Skin epidermis (tissue), 12 donors: Measurements from ENCODE around the gene NINL.

Source experiments
- H3K27ac ChIP-seq, 21 experiments: fragments of 200-600 bp; sonication (generic) in 11 of 21; one replicate each; pipeline ENCODE4 v1.5.0; 2020; ENCODE audit warnings: mild to moderate bottlenecking in 3 of 21, inconsistent platforms in 2 of 21, moderate library complexity in 2 of 21
- H3K4me3 ChIP-seq, 7 experiments: fragments of 200-600 bp; sonication (generic) in 2 of 7; one replicate each; pipeline ENCODE4 v1.5.0; 2020; ENCODE audit warnings: inconsistent platforms in 2 of 7, mild to moderate bottlenecking in 2 of 7, moderate library complexity in 1 of 7

NINL gene

GRCh38 chr20:25538838-25539665 lies 46.3 kb downstream of the NINL start:
- Histone ChIP-seq H3K27ac (peak overlapping the region in 6 of 21 experiments; percentile 4 to 55 (median 33)), H3K4me3 (peak overlapping the region in 1 of 7 experiments; percentile 32)

GRCh38 chr20:25537890-25538289 lies 47.4 kb downstream of the NINL start:
- Histone ChIP-seq H3K4me3 (no peak overlapping the region), H3K27ac (no peak overlapping the region)

GRCh38 chr20:25535762-25536161 lies 49.6 kb downstream of the NINL start:
- no peak overlapping the region for H3K4me3 ChIP-seq
- no peak overlapping the region for H3K27ac ChIP-seq

- Histone ChIP-seq H3K27ac (no peak overlapping the region), H3K4me3 (no peak overlapping the region)
These were observed 50.5 kb downstream of the NINL start for GRCh38 chr20:25534845-25535244.

DNA sequence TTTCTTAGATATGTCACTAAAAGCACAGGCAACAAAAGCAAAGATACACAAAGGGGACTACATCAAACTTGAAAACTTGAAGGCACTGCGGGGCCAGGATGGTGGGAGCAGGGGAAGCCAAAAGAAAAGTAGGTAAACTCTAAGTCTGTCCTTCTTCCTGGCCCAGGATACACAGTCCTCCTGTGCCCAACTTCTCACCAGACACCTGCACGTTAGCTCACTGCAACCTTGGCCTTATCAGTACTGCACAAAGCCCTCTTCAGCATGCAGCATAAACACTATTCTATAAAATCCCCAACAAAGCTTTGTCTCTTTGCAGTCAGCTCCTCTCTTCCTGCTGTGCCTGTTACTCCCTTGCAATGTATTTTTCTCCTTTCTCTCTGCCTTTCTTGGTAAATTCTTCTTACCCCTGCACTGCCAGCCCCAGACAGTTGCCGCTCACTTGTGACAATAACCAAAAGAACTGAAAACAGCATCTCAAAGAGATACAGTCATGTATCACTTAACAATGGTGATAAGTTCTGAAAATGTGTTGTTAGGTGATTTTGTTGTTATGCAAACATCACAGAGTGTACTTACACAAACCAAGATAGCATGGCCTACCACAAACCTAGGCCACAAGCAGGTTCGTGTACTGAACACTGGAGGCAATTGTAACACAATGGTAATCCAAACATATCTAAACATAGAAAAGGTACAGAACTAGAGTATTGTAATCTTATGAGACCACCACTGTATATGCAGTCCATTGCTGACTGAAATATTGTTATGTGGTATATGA lies 51.2 kb downstream of the NINL start:
- H3K4me3 ChIP-seq: no peak overlapping the region
- H3K27ac ChIP-seq: no peak overlapping the region

DNA sequence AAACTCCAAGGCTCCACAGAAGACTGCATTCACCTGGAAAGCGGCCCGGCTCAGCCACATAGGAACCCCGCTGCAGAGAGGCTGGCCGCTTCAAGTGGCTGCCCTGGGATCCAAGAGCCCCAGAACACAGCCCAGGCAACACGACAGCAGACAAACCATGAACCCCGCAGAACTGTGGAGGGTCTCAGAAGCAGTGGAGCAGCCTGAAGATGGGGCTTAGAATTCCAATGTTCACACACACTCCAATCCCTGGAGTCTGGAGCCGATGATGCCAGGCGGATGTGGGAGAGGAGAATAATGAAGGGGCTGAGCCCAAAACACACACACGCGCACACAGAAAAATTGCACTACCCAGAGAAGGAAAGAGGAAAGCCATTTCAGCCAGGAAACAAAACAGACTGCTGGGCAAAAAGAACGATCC lies 52.4 kb downstream of the NINL start:
- no peak overlapping the region for H3K4me3 ChIP-seq
- no peak overlapping the region for H3K27ac ChIP-seq

DNA sequence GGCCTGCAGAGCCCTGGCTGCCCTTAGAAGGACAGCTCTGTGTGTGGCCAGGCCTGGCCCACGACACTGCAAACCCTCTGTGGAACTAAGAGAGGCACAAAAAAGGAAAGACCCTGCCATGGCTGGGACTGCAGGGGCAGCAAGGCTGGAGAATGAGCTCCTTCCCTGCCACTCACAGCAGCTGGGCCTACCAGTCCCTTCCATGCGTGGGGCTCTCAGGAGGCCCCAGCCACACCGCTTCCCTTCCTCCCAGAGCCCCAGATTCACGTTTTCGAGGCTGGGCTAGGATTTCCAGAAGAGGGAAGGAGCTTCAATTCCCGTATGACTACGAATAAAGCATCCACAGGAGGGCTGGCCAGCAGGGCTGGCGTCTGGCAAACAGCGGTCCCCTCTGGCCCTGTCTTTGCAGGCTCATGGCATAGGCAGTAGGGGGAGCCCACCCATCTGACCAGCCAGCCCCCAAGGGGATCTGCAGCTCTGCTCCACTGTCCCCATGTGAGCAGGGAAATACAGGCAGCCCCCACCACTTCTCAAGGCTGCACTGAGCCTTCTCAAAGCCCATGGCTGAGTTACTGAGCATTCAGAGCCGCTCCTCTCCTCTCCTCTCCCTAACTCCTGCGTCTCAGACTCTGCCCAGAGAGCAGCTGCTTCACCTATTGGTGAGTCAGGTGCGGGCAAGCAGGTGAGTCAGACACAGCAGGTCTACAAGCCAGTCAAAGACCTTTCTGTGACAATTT lies 53.1 kb downstream of the NINL start:
- H3K27ac ChIP-seq: peak overlapping the region in 1 of 21 experiments; percentile 49
- H3K4me3 ChIP-seq: no peak overlapping the region

DNA sequence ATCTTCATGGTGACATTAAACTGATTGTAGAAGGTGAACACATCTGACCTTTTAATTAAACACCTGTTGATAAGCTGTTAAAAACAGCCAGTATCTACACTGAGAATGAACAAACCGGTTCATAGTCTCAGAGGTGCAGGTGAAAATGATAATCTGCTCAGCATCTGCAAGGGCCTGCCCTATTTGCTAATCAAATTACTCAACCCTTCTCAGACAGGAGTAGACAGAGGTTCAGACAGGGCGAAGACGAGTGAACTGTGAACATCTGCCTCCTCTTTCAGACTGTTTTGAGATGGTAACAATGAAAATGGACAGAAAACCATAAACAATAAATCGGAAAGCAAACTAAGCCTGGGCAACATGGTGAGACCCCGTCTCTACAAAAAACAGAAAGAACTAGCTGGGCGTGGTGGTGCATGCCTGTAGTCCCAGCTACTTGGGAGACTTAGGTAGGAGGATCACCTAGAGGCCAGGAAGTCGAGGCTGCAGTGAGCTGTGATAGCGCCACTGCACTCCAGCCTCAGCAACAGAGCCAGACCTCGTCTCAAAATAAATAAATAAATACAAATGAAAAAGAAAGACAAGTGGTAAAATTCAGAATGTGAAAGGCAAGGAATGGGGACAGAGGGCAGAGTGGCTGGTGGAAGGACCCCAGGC lies 55.9 kb downstream of the NINL start:
- Histone ChIP-seq H3K4me3 (no peak overlapping the region), H3K27ac (no peak overlapping the region)

DNA sequence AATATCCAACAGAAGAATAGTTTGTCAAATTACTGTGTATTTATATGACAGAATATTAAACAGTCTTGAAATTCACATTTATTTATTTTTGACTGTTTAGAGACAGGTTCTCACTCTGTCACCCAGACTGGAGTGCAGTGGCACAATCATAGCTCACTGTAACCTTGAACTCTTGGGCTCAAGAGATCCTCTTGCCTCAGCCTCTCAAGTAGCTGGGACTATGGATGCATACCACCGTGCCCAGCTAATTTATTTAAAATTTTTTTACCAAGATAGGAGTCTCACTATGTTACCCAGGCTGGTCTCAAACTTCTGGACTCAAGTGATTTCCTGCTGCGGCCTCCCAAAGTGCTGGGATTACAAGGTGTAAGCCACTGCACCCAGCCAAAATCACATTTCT lies 57.4 kb downstream of the NINL start:
- no peak overlapping the region for H3K4me3 ChIP-seq
- H3K27ac ChIP-seq: no peak overlapping the region

DNA sequence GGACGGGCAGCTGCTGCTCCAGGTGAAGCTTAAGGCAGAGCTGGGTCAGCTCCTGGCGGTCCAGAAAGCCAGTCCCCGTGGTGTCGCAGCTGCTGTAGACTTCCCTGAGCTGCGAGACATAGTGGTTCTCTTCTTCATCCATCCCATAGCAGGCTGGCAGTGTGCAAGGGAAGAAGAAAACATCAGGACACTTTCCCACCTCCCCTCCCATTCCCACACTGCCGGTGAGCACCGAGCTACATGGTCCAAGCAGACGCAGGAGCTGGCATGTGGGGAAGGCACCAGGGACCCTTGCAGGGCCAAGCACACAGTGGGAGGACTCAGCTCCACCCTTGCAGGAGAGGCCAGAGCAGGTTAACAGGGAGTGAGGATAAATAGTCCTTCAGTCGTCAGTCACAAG lies 58.9 kb downstream of the NINL start:
- H3K27ac ChIP-seq: peak overlapping the region in 7 of 21 experiments; percentile 6 to 74 (median 32)
- no peak overlapping the region for H3K4me3 ChIP-seq

DNA sequence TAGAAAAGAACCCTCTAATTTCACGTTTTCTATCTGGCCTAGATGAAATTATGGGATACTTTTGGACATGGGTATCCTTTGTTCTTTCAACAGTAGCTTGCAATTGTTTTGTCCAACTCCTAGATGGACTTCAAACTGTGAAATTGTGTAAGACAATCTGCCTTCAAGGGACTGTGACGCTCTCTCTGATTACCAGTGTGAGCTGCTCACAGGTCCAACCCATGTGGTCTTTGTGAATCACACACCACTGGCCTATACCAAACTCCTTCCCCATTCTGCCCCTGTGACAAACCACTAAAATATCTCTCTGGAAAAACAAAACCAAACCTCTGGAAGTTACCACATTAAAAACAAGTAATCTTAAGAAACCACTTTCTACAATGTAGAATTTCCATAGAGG lies 59.5 kb downstream of the NINL start:
- Histone ChIP-seq H3K27ac (peak overlapping the region in 3 of 21 experiments; percentile 6 to 74 (median 32)), H3K4me3 (no peak overlapping the region)

GRCh38 chr20:25525295-25525694 lies 60.0 kb downstream of the NINL start:
- no peak overlapping the region for H3K4me3 ChIP-seq
- peak overlapping the region in 1 of 21 experiments; percentile 54 for H3K27ac ChIP-seq

DNA sequence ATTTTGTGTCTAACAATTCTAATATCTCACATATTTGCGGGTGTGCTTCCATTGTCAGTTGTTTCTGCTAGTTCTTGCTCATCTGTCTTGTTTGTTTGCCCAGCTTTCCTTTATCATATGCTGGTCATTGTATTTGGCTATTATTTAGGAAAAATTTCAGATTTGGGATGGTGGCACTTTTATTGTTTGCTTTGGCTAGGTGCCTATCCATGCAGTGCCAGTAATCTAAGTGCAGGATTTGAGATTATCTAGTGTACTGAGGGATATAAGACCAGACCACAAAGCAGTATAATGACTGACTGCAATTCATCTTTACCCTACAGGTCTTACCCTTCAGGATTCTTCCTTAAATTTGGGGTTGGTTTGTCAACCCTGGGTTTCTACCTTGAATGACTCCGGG lies 63.9 kb downstream of the NINL start:
- Histone ChIP-seq H3K4me3 (no peak overlapping the region), H3K27ac (no peak overlapping the region)

DNA sequence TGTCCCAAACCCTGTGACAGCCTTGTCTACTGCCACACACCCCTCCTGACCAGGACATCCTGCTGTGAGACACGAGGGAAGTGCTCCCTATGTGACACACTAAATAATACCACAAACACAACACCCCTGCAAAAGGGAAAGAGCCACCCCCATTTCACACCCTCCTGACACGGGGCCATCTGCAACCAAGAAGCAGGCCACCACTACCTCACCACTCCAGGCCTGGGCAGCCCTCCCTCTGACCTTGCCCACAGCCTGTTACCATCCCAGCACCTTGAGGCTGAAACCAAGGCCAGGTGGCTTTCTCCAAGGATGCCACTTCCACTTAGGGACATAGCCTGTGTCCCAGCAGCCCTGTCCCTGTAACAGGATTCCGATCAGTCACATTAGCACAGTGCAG lies 68.2 kb downstream of the NINL start:
- no peak overlapping the region for H3K27ac ChIP-seq
- no peak overlapping the region for H3K4me3 ChIP-seq

DNA sequence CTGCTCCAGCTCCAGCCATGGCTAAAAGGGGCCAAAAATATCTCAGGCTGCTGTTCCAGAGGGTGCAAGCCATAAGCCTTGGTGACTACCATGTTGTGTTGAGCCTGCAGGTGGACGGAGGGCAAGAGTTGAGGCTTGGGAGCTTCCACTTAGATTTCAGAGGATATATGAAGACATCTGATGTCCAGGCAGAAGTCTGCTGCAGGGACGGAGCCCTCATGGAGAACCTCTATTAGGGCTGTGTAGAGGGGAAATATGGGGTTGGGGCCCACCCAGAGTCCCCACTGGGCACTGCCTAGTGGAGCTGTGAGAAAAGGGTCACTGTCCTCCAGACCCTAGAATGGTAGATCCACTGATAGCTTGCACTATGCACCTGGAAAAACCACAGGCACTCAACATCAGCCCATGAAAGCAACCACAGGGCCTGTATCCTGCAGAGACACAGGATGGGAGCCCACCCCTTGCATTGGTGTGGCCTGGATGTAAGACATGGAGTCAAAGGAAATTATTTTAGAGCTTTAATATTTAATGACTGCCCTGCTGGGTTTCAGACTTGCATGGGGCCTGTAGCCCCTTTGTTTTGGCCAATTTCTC lies 70.5 kb downstream of the NINL start:
- H3K4me3 ChIP-seq: no peak overlapping the region
- no peak overlapping the region for H3K27ac ChIP-seq

DNA sequence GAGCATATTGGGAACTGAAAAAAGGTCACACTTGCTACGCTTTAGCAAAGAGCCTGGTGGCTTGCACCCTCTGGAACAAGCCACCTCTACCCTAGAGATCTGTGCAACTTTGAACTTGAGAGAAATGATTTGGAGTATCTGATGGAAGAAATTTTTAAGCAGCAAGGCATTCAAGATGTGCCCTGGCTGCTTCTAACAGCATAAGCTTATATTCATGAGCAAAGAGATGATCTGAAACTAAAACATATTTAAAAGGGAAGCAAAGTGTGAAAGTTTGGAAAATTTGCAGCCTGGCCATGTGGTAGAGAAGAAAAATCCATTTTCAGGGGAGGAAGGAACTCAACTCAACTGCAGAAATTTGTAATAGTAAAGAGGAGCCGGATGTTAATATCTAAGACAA lies 71.1 kb downstream of the NINL start:
- Histone ChIP-seq H3K27ac (no peak overlapping the region), H3K4me3 (no peak overlapping the region)

- Histone ChIP-seq H3K4me3 (no peak overlapping the region), H3K27ac (no peak overlapping the region)
These were observed 72.6 kb downstream of the NINL start for GRCh38 chr20:25512709-25513108.

DNA sequence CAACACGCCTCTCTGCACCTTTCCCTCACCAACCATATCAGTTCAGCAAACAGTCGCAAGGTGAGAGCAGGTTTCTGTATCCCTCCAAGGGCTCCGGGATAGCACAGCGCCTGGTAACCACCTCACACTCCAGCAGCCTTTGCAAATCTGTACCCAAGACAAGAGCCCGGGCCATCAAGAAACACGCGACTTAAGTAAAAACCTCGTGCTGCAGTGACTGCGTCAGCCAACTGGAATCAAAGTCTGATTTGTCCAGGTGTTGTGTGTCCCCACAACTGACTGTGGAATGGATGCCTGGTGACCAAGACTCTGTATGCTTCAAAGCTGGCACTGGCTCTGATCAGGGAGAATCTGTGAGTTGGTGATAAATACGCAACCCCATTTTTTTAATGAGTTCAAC lies 74.1 kb downstream of the NINL start:
- Histone ChIP-seq H3K4me3 (no peak overlapping the region), H3K27ac (no peak overlapping the region)

DNA sequence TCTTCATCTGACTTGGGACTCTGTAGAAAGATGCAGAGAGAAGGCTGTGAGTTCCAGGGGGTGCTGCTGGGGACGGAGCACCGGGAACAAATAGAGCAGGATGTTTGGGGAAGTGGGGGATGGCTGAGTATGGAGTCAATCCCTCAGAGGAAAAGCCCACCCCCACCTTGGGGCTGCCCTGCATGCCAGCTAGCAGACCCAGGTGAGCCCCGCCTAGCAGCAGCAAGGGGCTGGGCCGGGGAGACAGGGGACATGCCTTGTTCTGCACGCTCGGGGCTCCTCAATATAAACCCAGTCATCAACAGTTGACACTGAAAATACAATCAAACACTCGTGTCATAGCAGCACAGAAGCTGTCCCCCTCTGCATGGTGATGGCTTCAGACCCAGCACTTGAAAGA lies 74.6 kb downstream of the NINL start:
- H3K4me3 ChIP-seq: no peak overlapping the region
- no peak overlapping the region for H3K27ac ChIP-seq

GRCh38 chr20:25510202-25510601 lies 75.1 kb downstream of the NINL start:
- no peak overlapping the region for H3K27ac ChIP-seq
- H3K4me3 ChIP-seq: no peak overlapping the region
